GM12864 (cell line): ENCODE data around the gene PCBP3.
"Not testable (repeated sequence)": the region's sequence is repeated elsewhere in the genome, so short reads cannot be mapped to it uniquely, and the experiment has no call there.

ENCODE experiments used
- DNase-seq: peaks from one replicate; pipeline ENCODE4 v3.0.0-alpha.2; 2011; ENCODE audit warnings: low read depth
- H3K4me3 ChIP-seq: 2 replicates; pipeline ENCODE4 v1.5.1; 2011; ENCODE audit warnings: mild to moderate bottlenecking, low read depth, low read length, control low read depth
- TF ChIP-seq, protein P1 (sequence below): IDR thresholded peaks from 2 replicates; pipeline ENCODE4 v1.5.1; 2011; ENCODE audit warnings: low read depth, mild to moderate bottlenecking, moderate library complexity, low read length, control low read depth, inconsistent platforms; ENCODE audit errors: missing control alignments

PCBP3 gene

DNA sequence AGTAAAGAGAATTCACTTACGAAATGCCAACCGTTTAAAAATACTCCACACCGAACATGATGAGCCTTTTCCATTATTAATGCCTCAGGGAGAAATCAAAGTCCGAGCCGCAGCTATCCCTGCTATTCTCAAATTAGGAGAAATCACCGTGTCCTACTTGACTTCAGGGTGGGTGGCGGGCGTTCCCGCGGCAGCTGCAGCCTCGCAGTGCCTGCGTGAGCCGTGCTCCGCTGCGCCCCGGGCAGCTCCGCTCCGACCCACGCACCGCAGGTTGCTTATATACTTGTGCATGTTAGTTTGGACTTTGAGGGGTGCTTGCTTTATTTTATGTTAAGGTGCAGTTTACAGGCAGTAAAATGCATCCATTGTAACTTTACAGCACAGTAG, 35.6 kb upstream of the PCBP3 start:
- TF ChIP-seq, protein P1, sequence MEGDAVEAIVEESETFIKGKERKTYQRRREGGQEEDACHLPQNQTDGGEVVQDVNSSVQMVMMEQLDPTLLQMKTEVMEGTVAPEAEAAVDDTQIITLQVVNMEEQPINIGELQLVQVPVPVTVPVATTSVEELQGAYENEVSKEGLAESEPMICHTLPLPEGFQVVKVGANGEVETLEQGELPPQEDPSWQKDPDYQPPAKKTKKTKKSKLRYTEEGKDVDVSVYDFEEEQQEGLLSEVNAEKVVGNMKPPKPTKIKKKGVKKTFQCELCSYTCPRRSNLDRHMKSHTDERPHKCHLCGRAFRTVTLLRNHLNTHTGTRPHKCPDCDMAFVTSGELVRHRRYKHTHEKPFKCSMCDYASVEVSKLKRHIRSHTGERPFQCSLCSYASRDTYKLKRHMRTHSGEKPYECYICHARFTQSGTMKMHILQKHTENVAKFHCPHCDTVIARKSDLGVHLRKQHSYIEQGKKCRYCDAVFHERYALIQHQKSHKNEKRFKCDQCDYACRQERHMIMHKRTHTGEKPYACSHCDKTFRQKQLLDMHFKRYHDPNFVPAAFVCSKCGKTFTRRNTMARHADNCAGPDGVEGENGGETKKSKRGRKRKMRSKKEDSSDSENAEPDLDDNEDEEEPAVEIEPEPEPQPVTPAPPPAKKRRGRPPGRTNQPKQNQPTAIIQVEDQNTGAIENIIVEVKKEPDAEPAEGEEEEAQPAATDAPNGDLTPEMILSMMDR = no peak
- no peak overlapping the region for H3K4me3 ChIP-seq
- DNase-seq = no peak

DNA sequence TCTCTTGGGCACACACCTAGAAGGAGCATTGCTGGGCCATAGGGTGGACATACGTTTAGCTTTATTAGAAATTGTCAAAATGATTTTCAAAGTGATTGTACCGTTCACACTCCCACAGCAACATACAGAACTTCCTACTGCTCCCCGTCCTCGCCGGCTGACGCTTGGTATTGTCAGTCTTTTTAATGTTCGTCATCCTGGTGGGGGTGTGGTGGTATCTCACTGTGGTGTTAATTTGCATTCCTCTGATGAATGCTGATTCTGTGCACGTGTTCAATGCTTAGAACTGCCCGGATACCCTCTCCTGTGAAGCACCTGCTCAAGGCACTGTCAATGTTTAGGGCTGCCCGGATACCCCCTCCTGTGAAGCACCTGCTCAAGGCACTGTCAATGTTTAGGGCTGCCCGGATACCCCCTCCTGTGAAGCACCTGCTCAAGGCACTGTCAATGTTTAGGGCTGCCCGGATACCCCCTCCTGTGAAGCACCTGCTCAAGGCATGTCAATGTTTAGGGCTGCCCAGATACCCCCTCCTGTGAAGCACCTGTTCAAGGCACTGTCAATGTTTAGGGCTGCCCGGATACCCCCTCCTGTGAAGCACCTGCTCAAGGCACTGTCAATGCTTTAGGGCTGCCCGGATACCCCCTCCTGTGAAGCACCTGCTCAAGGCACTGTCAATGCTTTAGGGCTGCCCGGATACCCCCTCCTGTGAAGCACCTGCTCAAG, 34.6 kb upstream of the PCBP3 start:
- not testable (repeated sequence) for DNase-seq, H3K4me3 ChIP-seq

DNA sequence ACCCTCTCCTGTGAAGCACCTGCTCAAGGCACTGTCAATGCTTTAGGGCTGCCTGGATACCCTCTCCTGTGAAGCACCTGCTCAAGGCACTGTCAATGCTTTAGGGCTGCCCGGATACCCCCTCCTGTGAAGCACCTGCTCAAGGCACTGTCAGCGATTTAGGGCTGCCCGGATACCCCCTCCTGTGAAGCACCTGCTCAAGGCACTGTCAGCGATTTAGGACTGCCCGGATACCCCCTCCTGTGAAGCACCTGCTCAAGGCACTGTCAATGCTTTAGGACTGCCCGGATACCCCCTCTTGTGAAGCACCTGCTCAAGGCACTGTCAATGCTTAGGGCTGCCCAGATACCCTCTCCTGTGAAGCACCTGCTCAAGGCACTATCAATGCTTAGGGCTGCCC, 33.9 kb upstream of the PCBP3 start:
- not testable (repeated sequence) for H3K4me3 ChIP-seq, DNase-seq

DNA sequence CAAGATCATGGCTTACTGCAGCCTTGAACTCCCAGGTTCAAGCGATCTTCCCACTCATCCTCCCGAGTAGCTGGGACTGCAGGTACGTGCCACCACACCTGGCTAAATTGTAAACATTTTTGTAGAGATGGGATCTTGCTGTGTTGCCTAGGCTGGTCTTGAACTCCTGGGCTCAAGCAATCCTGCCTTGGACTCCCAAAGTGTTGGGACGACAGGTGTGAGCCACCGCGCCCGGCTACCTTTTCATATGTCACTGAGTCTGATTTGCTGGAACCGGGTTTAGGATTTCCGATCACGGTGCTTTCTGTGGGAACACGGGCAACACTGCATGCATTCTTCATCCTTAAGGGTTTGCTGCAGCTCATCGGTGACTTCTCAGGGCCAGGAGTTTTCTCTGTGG, 32.2 kb upstream of the PCBP3 start:
- TF ChIP-seq, protein P1 = no peak
- H3K4me3 ChIP-seq = no peak overlapping the region

DNA sequence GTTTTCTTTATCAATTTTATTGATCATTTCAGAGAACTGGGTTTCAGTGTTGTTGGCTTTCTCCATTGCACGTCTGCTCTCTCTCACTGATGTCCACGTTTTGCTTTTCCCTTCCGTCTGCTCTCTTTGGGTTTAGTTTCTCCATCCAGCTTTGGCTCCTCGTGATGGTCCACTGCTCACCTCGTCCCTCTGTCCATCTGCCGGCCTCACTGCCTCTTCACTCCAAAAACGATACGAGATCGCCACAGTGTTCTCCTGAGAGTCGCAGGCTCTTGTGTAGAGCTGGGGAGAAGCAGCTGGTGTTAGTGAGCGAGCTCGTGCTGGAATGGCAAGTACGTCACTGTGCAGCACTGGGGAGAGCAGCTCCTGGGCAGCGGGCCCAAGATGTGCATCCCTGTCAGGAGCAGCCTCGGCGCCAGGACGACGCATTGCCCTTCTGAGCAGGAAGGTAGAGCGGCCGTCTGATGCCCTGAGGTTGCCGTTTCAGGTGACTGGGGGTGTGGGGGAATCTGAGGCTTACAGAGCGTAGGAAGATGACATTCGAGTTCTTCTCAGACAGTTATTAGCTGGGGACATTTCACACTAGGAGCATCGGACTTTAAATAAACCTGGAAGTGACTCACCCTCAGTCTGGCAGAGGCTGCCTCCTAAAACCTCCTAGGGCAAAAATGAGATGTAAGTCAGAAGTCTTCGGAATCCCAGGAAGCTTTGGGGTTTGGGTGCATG, 31.4 kb upstream of the PCBP3 start:
- H3K4me3 ChIP-seq = no peak overlapping the region
- TF ChIP-seq, protein P1 = no peak
- no peak for DNase-seq

More for the DNA sequence above, 32.2 kb upstream of the PCBP3 start:
- DNase-seq = no peak

DNA sequence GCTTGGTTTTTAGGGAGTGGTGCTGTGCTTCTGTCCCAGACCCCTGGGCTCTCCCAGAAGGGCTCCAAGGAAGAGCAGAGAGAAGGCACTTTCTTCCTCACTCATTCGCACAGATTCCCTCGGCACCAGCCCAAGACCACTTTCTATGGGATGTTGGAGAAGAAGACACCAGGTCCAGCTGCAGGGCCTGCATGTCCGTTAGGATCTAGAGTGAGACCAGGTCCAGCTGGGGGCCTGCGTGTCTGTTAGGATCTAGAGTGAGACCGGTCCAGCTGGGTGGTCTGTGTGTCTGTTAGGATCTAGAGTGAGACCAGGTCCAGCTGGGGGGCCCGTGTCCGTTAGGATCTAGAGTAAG, 30.9 kb upstream of the PCBP3 start:
- not testable (repeated sequence) for DNase-seq, H3K4me3 ChIP-seq

DNA sequence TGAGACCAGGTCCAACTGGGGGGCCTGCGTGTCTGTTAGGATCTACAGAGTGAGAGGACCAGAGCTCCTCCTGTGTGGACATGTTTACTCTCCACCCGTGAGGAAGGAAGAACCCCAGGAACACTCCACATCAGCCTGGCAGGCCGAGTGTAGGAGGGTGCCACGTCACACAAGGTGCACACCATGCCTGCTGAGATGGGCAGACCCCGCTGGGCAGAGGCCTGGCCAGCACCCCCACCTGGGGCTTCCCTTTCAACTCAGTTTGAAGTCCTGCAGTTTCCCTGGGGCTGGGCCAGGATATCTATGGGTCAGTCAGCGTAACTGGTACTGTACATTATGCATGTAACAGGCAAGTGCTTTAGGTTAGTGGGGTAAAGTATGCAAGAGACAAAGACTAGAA, 30.1 kb upstream of the PCBP3 start:
- TF ChIP-seq, protein P1 = no peak
- H3K4me3 ChIP-seq = no peak overlapping the region
- DNase-seq = no peak

DNA sequence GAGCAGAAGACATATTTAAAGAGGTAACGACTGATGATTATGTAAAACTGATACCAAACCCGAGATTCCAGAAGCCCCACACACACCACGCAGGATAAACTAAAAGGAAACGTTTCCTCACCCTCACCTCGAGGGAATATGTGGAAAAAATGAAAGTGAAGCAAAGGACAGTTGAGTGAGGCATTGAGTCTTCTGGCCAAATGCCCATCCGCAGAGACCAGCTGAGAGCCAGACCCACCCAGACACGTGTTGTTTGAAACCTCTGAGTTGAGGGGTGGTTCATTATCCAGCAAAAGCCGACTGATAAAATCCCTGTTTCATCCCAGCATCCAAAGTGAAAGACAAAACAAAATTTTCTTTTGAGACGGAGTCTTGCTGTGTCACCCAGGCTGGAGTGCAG, 29.6 kb upstream of the PCBP3 start:
- no peak for DNase-seq
- TF ChIP-seq, protein P1 = no peak

More for the DNA sequence above, 29.6 kb upstream of the PCBP3 start:
- H3K4me3 ChIP-seq = no peak overlapping the region
